MM.1S (cell line): ENCODE data around the gene LSAMP.

Experiments
- DNase-seq: peaks from one replicate; pipeline ENCODE4 v3.0.0-alpha.2; 2015
- H2AFZ ChIP-seq: fragments of 300-600 bp; sonication (generic); 2 replicates; pipeline ENCODE4 v1.6.0; 2016; ENCODE audit warnings: antibody characterized with exemption, low read length
- H3F3A ChIP-seq: fragments of 300-600 bp; sonication (generic); 2 replicates; pipeline ENCODE4 v1.6.1; 2016; ENCODE audit warnings: mild to moderate bottlenecking, antibody characterized with exemption, low read length, moderate library complexity, mixed read lengths; ENCODE audit not compliant: insufficient read depth
- H3K27ac ChIP-seq: fragments of 300-600 bp; sonication (generic); 2 replicates; pipeline ENCODE4 v1.5.1; 2016; ENCODE audit warnings: mild to moderate bottlenecking, low read length
- H3K27me3 ChIP-seq: fragments of 300-600 bp; sonication (generic); replicated peaks from 2 replicates; pipeline ENCODE4 v1.6.0; 2016; ENCODE audit warnings: low read length; ENCODE audit not compliant: insufficient read depth
- H3K36me3 ChIP-seq: fragments of 300-600 bp; sonication (generic); replicated peaks from 2 replicates; pipeline ENCODE4 v1.6.1; 2016; ENCODE audit warnings: mild to moderate bottlenecking, low read length, mixed read lengths; ENCODE audit not compliant: insufficient read depth
- H3K4me1 ChIP-seq: fragments of 300-600 bp; sonication (generic); 2 replicates; pipeline ENCODE4 v1.6.1; 2016; ENCODE audit warnings: low read length, mixed read lengths
- H3K4me2 ChIP-seq: fragments of 300-600 bp; sonication (generic); 2 replicates; pipeline ENCODE4 v1.6.0; 2016; ENCODE audit warnings: low read depth, low read length
- H3K4me3 ChIP-seq: fragments of 300-600 bp; sonication (generic); 2 replicates; pipeline ENCODE4 v1.5.1; 2016; ENCODE audit warnings: low read length, mixed read lengths
- H3K79me2 ChIP-seq: fragments of 300-600 bp; sonication (generic); 2 replicates; pipeline ENCODE4 v1.6.1; 2016; ENCODE audit warnings: mixed run types, low read length, mixed read lengths
- H3K9ac ChIP-seq: fragments of 300-600 bp; sonication (generic); 2 replicates; pipeline ENCODE4 v1.6.1; 2016; ENCODE audit warnings: low read length, mixed read lengths
- H3K9me2 ChIP-seq: fragments of 300-600 bp; sonication (generic); replicated peaks from 2 replicates; pipeline ENCODE4 v1.6.1; 2016; ENCODE audit warnings: mild to moderate bottlenecking, low read length, mixed read lengths; ENCODE audit not compliant: insufficient read depth
- H3K9me3 ChIP-seq: fragments of 300-600 bp; sonication (generic); replicated peaks from 2 replicates; pipeline ENCODE4 v1.6.1; 2016; ENCODE audit warnings: mild to moderate bottlenecking, low read length, mixed read lengths; ENCODE audit not compliant: insufficient read depth
- H4K20me1 ChIP-seq: fragments of 300-600 bp; sonication (generic); 2 replicates; pipeline ENCODE4 v1.6.1; 2016; ENCODE audit warnings: mild to moderate bottlenecking, low read length, moderate library complexity, mixed read lengths; ENCODE audit not compliant: insufficient read depth
- EZH2 ChIP-seq: fragments of 300-600 bp; sonication (generic); optimal IDR thresholded peaks from 2 replicates; pipeline ENCODE3; 2017; ENCODE audit warnings: low read depth, mild to moderate bottlenecking, antibody characterized with exemption, low read length, mixed read lengths
- EZH2phosphoT487 ChIP-seq: fragments of 300-600 bp; sonication (generic); IDR thresholded peaks from 2 replicates; pipeline ENCODE4 v1.6.1; 2018; ENCODE audit warnings: antibody characterized with exemption, low read length
- TF ChIP-seq, protein P1 (sequence below): fragments of 300-600 bp; sonication (generic); IDR thresholded peaks from 2 replicates; pipeline ENCODE4 v1.5.1; 2016; ENCODE audit warnings: antibody characterized with exemption, low read length, mixed read lengths

LSAMP gene

GRCh38 chr3:115943579-115943978 is 501.7 kb downstream of the LSAMP start:
- Histone ChIP-seq H3K9ac (no peak overlapping the region), H3F3A (no peaks in the 10 kb centered on the region), H3K9me3 (no peaks in the 10 kb centered on the region), H3K4me3 (no peak overlapping the region), H3K36me3 (no peaks in the 10 kb centered on the region), H3K27me3 (no peaks in the 10 kb centered on the region), H2AFZ (0 out of 2 replicates have a peak overlapping the region, but pooled peaks have one; percentile 8), H3K4me1 (no peaks in the 10 kb centered on the region), H3K9me2 (no peaks in the 10 kb centered on the region), H3K79me2 (no peaks in the 10 kb centered on the region), H3K4me2 (peak overlapping the region; percentile 22; the same call in 1 of the 2 replicates), H4K20me1 (no peaks in the 10 kb centered on the region), H3K27ac (no peak overlapping the region)
- peak; percentile 56 for DNase-seq
- TF ChIP-seq, protein P1, sequence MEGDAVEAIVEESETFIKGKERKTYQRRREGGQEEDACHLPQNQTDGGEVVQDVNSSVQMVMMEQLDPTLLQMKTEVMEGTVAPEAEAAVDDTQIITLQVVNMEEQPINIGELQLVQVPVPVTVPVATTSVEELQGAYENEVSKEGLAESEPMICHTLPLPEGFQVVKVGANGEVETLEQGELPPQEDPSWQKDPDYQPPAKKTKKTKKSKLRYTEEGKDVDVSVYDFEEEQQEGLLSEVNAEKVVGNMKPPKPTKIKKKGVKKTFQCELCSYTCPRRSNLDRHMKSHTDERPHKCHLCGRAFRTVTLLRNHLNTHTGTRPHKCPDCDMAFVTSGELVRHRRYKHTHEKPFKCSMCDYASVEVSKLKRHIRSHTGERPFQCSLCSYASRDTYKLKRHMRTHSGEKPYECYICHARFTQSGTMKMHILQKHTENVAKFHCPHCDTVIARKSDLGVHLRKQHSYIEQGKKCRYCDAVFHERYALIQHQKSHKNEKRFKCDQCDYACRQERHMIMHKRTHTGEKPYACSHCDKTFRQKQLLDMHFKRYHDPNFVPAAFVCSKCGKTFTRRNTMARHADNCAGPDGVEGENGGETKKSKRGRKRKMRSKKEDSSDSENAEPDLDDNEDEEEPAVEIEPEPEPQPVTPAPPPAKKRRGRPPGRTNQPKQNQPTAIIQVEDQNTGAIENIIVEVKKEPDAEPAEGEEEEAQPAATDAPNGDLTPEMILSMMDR = no peak
- TF ChIP-seq EZH2 = no peak
- no peak for TF ChIP-seq EZH2phosphoT487

DNA sequence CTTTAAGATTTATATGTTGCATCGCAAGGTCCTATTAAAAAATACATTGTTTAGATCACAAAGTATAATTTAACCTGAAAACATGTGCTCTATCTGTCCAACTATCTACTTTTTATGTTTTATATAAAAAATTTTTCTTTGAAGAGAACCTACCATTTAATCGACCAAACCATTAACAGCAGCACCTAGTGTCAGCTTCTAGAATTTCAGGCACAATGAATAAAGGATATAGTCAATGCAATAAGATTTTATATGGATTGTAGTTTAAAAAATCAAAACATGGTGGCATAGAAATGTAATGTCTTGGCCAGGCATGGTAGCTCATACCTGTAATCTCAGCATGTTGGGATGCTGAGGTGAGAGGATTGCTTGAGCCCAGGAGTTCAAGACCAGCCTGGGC is 508.2 kb downstream of the LSAMP start:
- Histone ChIP-seq H3K4me3 (no peak overlapping the region), H2AFZ (no peak overlapping the region), H3K9me3 (no peaks in the 10 kb centered on the region), H4K20me1 (no peaks in the 10 kb centered on the region), H3K36me3 (no peaks in the 10 kb centered on the region), H3K4me2 (no peak overlapping the region), H3K27me3 (no peaks in the 10 kb centered on the region), H3K79me2 (no peaks in the 10 kb centered on the region), H3F3A (no peaks in the 10 kb centered on the region), H3K27ac (no peak overlapping the region), H3K4me1 (no peaks in the 10 kb centered on the region), H3K9ac (no peak overlapping the region), H3K9me2 (no peaks in the 10 kb centered on the region)
- no peak for DNase-seq
- TF ChIP-seq, protein P1 = 0 out of 2 replicates have a peak, but pooled peaks have one; percentile 19
- no peak for TF ChIP-seq EZH2phosphoT487
- no peak for TF ChIP-seq EZH2

GRCh38 chr3:115932807-115933206 is 512.5 kb downstream of the LSAMP start:
- Histone ChIP-seq H3K36me3 (no peaks in the 10 kb centered on the region), H2AFZ (no peak overlapping the region), H3K9me3 (no peaks in the 10 kb centered on the region), H3F3A (no peaks in the 10 kb centered on the region), H3K4me1 (no peaks in the 10 kb centered on the region), H3K4me2 (no peak overlapping the region), H3K79me2 (no peaks in the 10 kb centered on the region), H3K4me3 (no peak overlapping the region), H3K27ac (no peak overlapping the region), H3K9me2 (no peaks in the 10 kb centered on the region), H3K9ac (no peak overlapping the region), H4K20me1 (no peaks in the 10 kb centered on the region), H3K27me3 (no peaks in the 10 kb centered on the region)
- no peak for DNase-seq
- TF ChIP-seq, protein P1 = no peak
- TF ChIP-seq EZH2phosphoT487 (no peak), EZH2 (no peak)
